Peyer's patch (tissue), 4 donors: ENCODE results near the gene B4GALNT4. TPM values are rescaled to one million over a fixed set of nuclear protein-coding genes. Genes with fewer than 3 reads are reported as not detected.

Source experiments
- DNase-seq, 3 donors: peaks; one replicate each; pipeline ENCODE4 v3.0.0-alpha.2; 2017 to 2019
- H3K27ac ChIP-seq, 4 donors: fragments of 200-600 bp; sonication (generic); one replicate each; pipeline ENCODE4 v1.5.1; 2016 to 2019
- H3K27me3 ChIP-seq, 2 donors: fragments of 200-600 bp; sonication (generic); one replicate each; pipeline ENCODE4 v1.5.1; 2019
- H3K36me3 ChIP-seq, 3 donors: fragments of 200-600 bp; sonication (generic); one replicate each; pipeline ENCODE4 v1.5.1; 2016 to 2019
- H3K4me1 ChIP-seq, 4 donors: fragments of 200-600 bp; sonication (generic); one replicate each; pipeline ENCODE4 v1.5.1; 2016 to 2019
- H3K4me3 ChIP-seq, 4 donors: fragments of 200-600 bp; sonication (generic); 1 replicate in 3 of 4; 2 replicates in 1 of 4; pipeline ENCODE4 v1.5.1; 2016 to 2019; ENCODE audit warnings: mild to moderate bottlenecking in 1 of 4
- H3K9me3 ChIP-seq, 4 donors: fragments of 200-600 bp; sonication (generic); one replicate each; pipeline ENCODE4 v1.5.1; 2016 to 2019; ENCODE audit warnings: mild to moderate bottlenecking in 1 of 4
- CTCF ChIP-seq, 6 experiments: fragments of 450-650 bp in 4 of 6; fragments of 200-600 bp in 2 of 6; sonication (generic) in 1 of 6; IDR thresholded peaks; one replicate each; pipeline ENCODE4 v1.5.1; 2017 to 2019; ENCODE audit warnings: antibody characterized with exemption in 6 of 6, mild to moderate bottlenecking in 3 of 6, moderate library complexity in 1 of 6
- POLR2A ChIP-seq, 2 donors: fragments of 450-650 bp; IDR thresholded peaks; one replicate each; pipeline ENCODE4 v1.5.1; 2017; ENCODE audit warnings: antibody characterized with exemption in 2 of 2, mild to moderate bottlenecking in 2 of 2, moderate library complexity in 2 of 2
- total RNA-seq, 4 donors: library from RNA; depleted of rRNA; stranded (reverse); fragments of >200 nt; gene quantifications; one replicate each; pipeline ENCODE4 v1.1.0, GENCODE V29; 2016

Gene B4GALNT4
- total RNA-seq, 4 donors from 2014 or later, result 2.5 to 36.3 (median 9.3) TPM

GRCh38 chr11:356610-357009 lies 12.7 kb upstream of the B4GALNT4 start:
- Histone ChIP-seq H3K4me1 (peaks cover 0 to 22% (median 6%) of the 10 kb centered on the region in 4 donors), H3K27ac (no peak overlapping the region), H3K4me3 (no peak overlapping the region), H3K36me3 (no peaks in the 10 kb centered on the region), H3K9me3 (no peaks in the 10 kb centered on the region), H3K27me3 (no peaks in the 10 kb centered on the region)
- DNase-seq, result no peak
- no peak for TF ChIP-seq POLR2A (IDR thresholded peaks at IDR 0.05)
- no peak for TF ChIP-seq CTCF (IDR thresholded peaks at IDR 0.05)

- H3K36me3 ChIP-seq, result no peaks in the 10 kb centered on the region
- H3K27me3 ChIP-seq, result no peaks in the 10 kb centered on the region
- no peak overlapping the region for H3K4me3 ChIP-seq
- DNase-seq, result no peak
- H3K4me1 ChIP-seq, result peaks cover 0 to 22% (median 6%) of the 10 kb centered on the region in 4 donors
- TF ChIP-seq POLR2A (IDR thresholded peaks at IDR 0.05), result no peak
- no peak for TF ChIP-seq CTCF (IDR thresholded peaks at IDR 0.05)
- H3K9me3 ChIP-seq, result no peaks in the 10 kb centered on the region
- H3K27ac ChIP-seq, result no peak overlapping the region
Observed at GRCh38 chr11:357582-357981, 11.7 kb upstream of the B4GALNT4 start.

GRCh38 chr11:358129-358800 lies 11.0 kb upstream of the B4GALNT4 start:
- TF ChIP-seq CTCF (IDR thresholded peaks at IDR 0.05) (no peak), POLR2A (IDR thresholded peaks at IDR 0.05) (no peak)
- no peak for DNase-seq
- no peaks in the 10 kb centered on the region for H3K27me3 ChIP-seq
- no peaks in the 10 kb centered on the region for H3K36me3 ChIP-seq
- no peak overlapping the region for H3K27ac ChIP-seq
- H3K9me3 ChIP-seq, result no peaks in the 10 kb centered on the region
- peaks cover 0 to 17% (median 4%) of the 10 kb centered on the region in 4 donors for H3K4me1 ChIP-seq
- H3K4me3 ChIP-seq, result no peak overlapping the region

- Histone ChIP-seq H3K4me1 (peaks cover 0 to 8% (median 4%) of the 10 kb centered on the region in 4 donors), H3K27ac (no peak overlapping the region), H3K4me3 (no peak overlapping the region), H3K27me3 (no peaks in the 10 kb centered on the region), H3K9me3 (no peaks in the 10 kb centered on the region), H3K36me3 (no peaks in the 10 kb centered on the region)
- TF ChIP-seq CTCF (IDR thresholded peaks at IDR 0.05) (no peak), POLR2A (IDR thresholded peaks at IDR 0.05) (no peak)
- DNase-seq, result no peak
Observed at GRCh38 chr11:359181-359714, 10.1 kb upstream of the B4GALNT4 start.

GRCh38 chr11:360326-361280 lies 8.7 kb upstream of the B4GALNT4 start:
- peak in 1 of 3 donors; percentile 52 for DNase-seq
- no peak overlapping the region for H3K4me3 ChIP-seq
- no peaks in the 10 kb centered on the region for H3K27me3 ChIP-seq
- no peak overlapping the region for H3K27ac ChIP-seq
- no peaks in the 10 kb centered on the region for H3K9me3 ChIP-seq
- H3K36me3 ChIP-seq, result no peaks in the 10 kb centered on the region
- peaks cover 0 to 3% (median under 1%) of the 10 kb centered on the region in 4 donors for H3K4me1 ChIP-seq
- TF ChIP-seq CTCF (IDR thresholded peaks at IDR 0.05), result no peak
- TF ChIP-seq POLR2A (IDR thresholded peaks at IDR 0.05), result no peak
